ENCODE data around the gene ASPDH.

DNA sequence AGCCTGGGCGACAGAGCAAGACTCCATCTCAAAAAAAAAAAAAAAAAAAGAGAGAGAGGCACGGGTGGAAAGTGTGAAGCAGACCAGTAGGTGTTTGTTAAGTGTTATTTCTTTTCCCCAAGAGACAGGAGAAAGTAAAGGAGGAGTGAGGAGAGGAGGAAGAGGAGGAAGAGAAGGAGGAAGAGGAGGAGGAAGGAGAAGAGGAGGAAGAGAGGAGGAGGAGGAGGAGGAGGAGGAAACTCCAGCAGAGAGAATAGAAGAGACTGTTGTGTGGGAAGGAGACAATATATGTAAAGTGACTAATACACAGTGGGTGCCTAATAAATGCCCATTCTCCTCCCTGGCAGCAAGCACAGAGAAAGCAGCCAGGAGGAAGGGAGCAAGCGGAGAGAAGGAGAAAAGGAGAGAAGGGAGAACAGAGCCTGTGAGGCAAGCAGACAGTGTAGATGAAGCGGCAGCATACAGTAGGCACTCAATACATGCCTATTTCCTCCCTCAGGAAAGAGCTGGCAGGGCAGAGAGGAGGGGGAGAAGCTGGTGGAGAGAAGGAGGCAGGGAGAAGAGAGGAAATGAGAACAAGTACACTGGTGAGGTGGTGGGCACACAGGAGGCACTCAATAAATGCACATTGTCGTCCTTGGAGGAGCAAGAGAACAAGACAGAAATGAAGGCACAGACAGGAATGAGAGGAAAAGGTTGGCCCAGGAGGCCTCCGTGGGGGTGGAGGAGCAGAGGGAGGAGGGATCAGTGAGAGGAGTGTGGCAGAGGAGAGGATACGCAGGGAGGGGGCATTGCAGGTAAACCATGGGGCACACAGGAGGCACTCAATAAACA is 19.3 kb downstream of the ASPDH start:
- TF ChIP-seq, protein P1, sequence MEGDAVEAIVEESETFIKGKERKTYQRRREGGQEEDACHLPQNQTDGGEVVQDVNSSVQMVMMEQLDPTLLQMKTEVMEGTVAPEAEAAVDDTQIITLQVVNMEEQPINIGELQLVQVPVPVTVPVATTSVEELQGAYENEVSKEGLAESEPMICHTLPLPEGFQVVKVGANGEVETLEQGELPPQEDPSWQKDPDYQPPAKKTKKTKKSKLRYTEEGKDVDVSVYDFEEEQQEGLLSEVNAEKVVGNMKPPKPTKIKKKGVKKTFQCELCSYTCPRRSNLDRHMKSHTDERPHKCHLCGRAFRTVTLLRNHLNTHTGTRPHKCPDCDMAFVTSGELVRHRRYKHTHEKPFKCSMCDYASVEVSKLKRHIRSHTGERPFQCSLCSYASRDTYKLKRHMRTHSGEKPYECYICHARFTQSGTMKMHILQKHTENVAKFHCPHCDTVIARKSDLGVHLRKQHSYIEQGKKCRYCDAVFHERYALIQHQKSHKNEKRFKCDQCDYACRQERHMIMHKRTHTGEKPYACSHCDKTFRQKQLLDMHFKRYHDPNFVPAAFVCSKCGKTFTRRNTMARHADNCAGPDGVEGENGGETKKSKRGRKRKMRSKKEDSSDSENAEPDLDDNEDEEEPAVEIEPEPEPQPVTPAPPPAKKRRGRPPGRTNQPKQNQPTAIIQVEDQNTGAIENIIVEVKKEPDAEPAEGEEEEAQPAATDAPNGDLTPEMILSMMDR (IDR thresholded peaks at IDR 0.05; ENCODE audit: low read depth, low read length), result no peak
- no peak for TF ChIP-seq EZH2phosphoT487 (IDR thresholded peaks at IDR 0.05; ENCODE audit: low read depth)

Data from OCI-LY3 (cell line).